ENCODE measurements around the gene HDAC4.

HDAC4 gene

DNA sequence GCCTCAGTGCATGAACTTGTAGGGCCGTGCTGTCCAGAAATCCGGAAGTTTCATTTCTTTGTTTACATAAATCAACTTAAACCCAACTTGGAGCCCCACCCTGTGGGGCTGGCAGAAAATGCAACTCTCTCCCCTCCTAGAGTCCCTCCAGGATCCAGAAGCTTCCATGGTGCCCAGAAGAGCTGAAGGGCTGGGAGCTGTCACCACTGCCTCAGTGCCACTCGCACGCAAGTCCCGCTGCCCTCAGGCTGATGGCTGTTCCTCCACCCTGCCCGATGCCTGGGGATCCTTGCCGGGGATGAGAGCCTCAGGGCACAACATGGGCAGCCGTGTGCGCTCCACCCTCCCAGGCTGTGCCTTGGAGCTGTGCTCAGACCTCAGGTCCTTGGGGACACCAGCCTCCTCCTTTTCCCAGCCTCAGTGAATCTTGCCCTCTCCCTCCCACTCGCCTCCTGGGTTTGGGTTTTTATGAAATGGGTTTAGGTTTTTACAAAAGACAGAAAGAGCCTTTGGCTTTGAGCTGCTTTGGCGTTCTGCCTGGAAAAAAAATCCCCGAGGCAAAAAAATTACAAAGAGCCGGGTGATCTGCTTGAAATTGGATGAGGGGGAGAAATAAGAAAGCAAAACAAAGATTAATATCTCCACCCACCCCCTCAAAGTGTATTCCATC lies 397.7 kb downstream of the HDAC4 start:
- DNase-seq, result no peak
- in situ Hi-C loops (cut with HindIII; ENCODE audit: low pct_ligation_motif_present, low pct_unique_long_range_greater_than_20kb, low sequenced_read_pairs), result no loop called here

DNA sequence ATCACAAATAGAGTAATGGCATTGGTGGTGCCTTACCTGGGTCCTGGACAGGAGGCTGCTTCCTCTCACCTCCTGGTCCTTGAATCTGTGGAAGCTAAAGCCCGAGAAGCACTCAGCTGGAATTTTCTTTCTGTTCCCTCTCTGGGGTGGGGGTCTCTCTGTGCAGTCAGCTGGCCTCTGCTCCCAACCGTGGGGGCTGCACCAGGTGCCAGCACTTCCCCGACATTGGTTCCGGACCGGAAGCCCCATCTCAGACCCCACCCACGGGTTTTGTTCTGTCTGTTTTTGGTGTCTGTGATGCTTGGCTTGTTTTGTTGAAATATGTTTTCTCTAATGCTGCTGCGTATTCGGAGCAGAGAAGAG lies 398.2 kb downstream of the HDAC4 start:
- in situ Hi-C loops (cut with HindIII; ENCODE audit: low pct_ligation_motif_present, low pct_unique_long_range_greater_than_20kb, low sequenced_read_pairs), result no loop called here
- DNase-seq, result no peak

DNA sequence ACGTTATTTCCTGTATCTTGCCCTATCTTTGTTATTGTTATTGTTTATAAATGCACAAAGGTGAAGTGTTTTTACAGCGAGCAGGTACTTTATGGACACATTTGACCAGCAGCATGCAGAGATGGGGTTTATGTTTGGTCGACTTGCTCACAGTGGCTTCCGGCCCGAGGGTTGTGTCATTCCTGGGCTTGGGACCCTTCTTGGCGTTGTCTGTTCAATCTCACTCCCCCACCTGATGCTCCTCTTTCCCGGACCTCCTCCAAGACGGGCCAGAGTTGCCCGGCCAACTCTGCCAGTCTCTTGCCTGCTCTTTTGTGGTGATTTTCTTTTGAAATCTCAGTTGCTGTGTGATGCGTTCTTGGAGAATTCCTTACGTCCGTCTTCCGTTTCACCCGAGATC lies 399.0 kb downstream of the HDAC4 start:
- in situ Hi-C loops (cut with HindIII; ENCODE audit: low pct_ligation_motif_present, low pct_unique_long_range_greater_than_20kb, low sequenced_read_pairs), result no loop called here
- DNase-seq, result no peak

DNA sequence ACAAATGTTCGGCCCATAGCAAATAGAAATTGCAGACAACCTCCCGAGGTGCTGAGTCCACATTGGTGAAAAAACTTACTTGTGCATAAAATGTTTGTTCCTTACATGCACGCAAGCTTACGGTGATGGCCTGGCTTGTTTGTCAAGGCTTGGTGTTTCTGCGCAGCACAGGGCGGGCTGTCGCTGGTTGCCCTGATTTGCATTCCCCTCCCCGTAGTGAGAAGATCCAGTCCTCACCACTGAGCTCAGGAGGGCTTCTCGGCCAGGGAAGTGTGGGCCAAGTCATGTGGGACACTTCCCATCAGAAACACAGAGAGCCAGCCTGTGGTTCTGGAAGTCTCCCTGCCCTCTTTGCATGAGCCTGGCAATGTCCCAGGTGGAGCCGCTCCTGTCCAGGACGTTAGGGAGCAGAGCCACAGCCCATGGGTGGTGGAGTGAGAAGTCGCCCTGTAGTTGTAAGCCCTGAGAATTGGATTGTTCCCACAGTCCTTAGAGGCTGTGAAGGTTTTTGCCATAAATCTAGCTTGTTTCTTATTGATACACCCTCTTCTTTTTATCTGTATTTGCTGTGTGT lies 400.2 kb downstream of the HDAC4 start:
- no peak for DNase-seq
- in situ Hi-C loops (cut with HindIII; ENCODE audit: low pct_ligation_motif_present, low pct_unique_long_range_greater_than_20kb, low sequenced_read_pairs), result no loop called here

DNA sequence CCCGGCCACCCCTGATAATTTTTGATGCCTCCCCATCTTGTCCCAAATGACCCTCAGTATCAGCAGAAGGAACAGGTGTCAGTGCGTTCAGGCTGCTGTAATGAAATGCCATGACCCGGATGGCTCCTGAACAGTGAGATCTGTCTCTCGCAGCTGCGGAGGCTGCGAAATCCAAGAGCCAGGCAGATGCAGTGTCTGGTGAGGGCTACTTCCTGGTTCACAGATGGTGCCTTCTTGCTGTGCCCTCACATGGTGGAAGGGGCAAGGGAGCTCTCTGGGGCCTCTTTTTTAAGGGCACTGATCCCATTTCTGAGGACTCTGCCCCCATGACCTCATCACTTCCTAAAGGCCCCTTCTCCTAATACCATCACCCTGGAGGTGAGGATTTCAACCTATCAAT lies 400.7 kb downstream of the HDAC4 start:
- in situ Hi-C loops (cut with HindIII; ENCODE audit: low pct_ligation_motif_present, low pct_unique_long_range_greater_than_20kb, low sequenced_read_pairs), result no loop called here
- no peak for DNase-seq

- in situ Hi-C loops (cut with HindIII; ENCODE audit: low pct_ligation_motif_present, low pct_unique_long_range_greater_than_20kb, low sequenced_read_pairs), result no loop called here
- DNase-seq, result no peak
These were observed 401.5 kb downstream of the HDAC4 start for GRCh38 chr2:238999291-238999741.

- in situ Hi-C loops (cut with HindIII; ENCODE audit: low pct_ligation_motif_present, low pct_unique_long_range_greater_than_20kb, low sequenced_read_pairs), result no loop called here
- no peak for DNase-seq
These were observed 402.0 kb downstream of the HDAC4 start for GRCh38 chr2:238998801-238999200.
